SU-DHL-6 (cell line): ENCODE data around the gene HBEGF.

Source experiments
- H2AFZ ChIP-seq: fragments of 200-600 bp; sonication (generic); 2 replicates; pipeline ENCODE4 v1.6.1; 2014; ENCODE audit warnings: low read depth, mild to moderate bottlenecking, moderate library complexity, mixed read lengths, antibody characterized with exemption, low read length; ENCODE audit not compliant: severe bottlenecking
- H3F3A ChIP-seq: fragments of 200-600 bp; shearing (Covaris generic); 2 replicates; pipeline ENCODE4 v1.6.0; 2016; ENCODE audit warnings: antibody characterized with exemption, mild to moderate bottlenecking; ENCODE audit not compliant: insufficient read depth
- H3K27ac ChIP-seq: fragments of 200-600 bp; sonication (generic); 2 replicates; pipeline ENCODE4 v1.5.1; 2016; ENCODE audit warnings: low read depth, mild to moderate bottlenecking, low read length, moderate library complexity, mixed read lengths
- H3K27me3 ChIP-seq: fragments of 200-600 bp; sonication (generic), shearing (Covaris generic); 2 replicates; pipeline ENCODE4 v1.6.0; 2014; ENCODE audit warnings: mild to moderate bottlenecking, low read length
- H3K36me3 ChIP-seq: fragments of 200-600 bp; sonication (generic); 2 replicates; pipeline ENCODE4 v1.6.1; 2014; ENCODE audit warnings: mild to moderate bottlenecking, low read length, mixed read lengths
- H3K4me2 ChIP-seq: fragments of 300-600, 200-600 bp; shearing (Covaris generic), sonication (generic); 2 replicates; pipeline ENCODE4 v1.6.0; 2014; ENCODE audit warnings: low read length, low read depth, mild to moderate bottlenecking; ENCODE audit not compliant: poor library complexity, severe bottlenecking
- H3K4me3 ChIP-seq: fragments of 200-600 bp; sonication (generic); 2 replicates; pipeline ENCODE4 v1.5.1; 2014; ENCODE audit warnings: antibody characterized with exemption, low read length, mild to moderate bottlenecking, mixed read lengths; ENCODE audit not compliant: insufficient read depth, poor library complexity, severe bottlenecking
- H3K79me2 ChIP-seq: fragments of 200-600 bp; sonication (generic); 2 replicates; pipeline ENCODE4 v1.6.1; 2014; ENCODE audit warnings: mild to moderate bottlenecking, low read length, moderate library complexity; ENCODE audit not compliant: insufficient read depth
- H3K9ac ChIP-seq: fragments of 200-600 bp; sonication (generic); 2 replicates; pipeline ENCODE4 v1.7.0; 2014; ENCODE audit warnings: mild to moderate bottlenecking, low read length
- H3K9me2 ChIP-seq: fragments of 200-600 bp; sonication (generic); replicated peaks from 2 replicates; pipeline ENCODE4 v1.6.1; 2014; ENCODE audit warnings: low read length; ENCODE audit not compliant: insufficient read depth
- H3K9me3 ChIP-seq: fragments of 200-600 bp; sonication (generic); 2 replicates; pipeline ENCODE4 v1.6.1; 2014; ENCODE audit warnings: low read length, mixed read lengths; ENCODE audit not compliant: insufficient read depth
- H4K20me1 ChIP-seq: fragments of 200-600 bp; sonication (generic); 2 replicates; pipeline ENCODE4 v1.6.1; 2014; ENCODE audit warnings: low read depth, mild to moderate bottlenecking, antibody characterized with exemption, low read length, moderate library complexity, mixed read lengths
- EZH2phosphoT487 ChIP-seq: fragments of 200-600 bp; sonication (generic), shearing (Covaris generic); conservative IDR thresholded peaks from 2 replicates; pipeline ENCODE4 v1.6.1; 2018; ENCODE audit warnings: mild to moderate bottlenecking, antibody characterized with exemption, low read length, moderate library complexity, mixed read lengths
- TF ChIP-seq, protein P1 (sequence below): fragments of 200-600 bp; sonication (generic); IDR thresholded peaks from one replicate; pipeline ENCODE4 v1.5.1; 2017; ENCODE audit warnings: antibody characterized with exemption, mild to moderate bottlenecking, low read length, moderate library complexity; ENCODE audit not compliant: insufficient read depth, poor library complexity, severe bottlenecking

The HBEGF gene

GRCh38 chr5:140319833-140320232 lies 26.6 kb downstream of the HBEGF start:
- Histone ChIP-seq H3K9me3 (no peaks in the 10 kb centered on the region), H4K20me1 (no peaks in the 10 kb centered on the region), H3K9me2 (no peaks in the 10 kb centered on the region), H3F3A (no peaks in the 10 kb centered on the region), H3K4me2 (no peak overlapping the region), H3K27ac (no peak overlapping the region), H3K79me2 (no peaks in the 10 kb centered on the region), H2AFZ (no peak overlapping the region), H3K27me3 (no peaks in the 10 kb centered on the region), H3K4me3 (no peak overlapping the region), H3K36me3 (no peaks in the 10 kb centered on the region), H3K9ac (no peak overlapping the region)
- TF ChIP-seq EZH2phosphoT487: no peak
- TF ChIP-seq, protein P1, sequence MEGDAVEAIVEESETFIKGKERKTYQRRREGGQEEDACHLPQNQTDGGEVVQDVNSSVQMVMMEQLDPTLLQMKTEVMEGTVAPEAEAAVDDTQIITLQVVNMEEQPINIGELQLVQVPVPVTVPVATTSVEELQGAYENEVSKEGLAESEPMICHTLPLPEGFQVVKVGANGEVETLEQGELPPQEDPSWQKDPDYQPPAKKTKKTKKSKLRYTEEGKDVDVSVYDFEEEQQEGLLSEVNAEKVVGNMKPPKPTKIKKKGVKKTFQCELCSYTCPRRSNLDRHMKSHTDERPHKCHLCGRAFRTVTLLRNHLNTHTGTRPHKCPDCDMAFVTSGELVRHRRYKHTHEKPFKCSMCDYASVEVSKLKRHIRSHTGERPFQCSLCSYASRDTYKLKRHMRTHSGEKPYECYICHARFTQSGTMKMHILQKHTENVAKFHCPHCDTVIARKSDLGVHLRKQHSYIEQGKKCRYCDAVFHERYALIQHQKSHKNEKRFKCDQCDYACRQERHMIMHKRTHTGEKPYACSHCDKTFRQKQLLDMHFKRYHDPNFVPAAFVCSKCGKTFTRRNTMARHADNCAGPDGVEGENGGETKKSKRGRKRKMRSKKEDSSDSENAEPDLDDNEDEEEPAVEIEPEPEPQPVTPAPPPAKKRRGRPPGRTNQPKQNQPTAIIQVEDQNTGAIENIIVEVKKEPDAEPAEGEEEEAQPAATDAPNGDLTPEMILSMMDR: no peak

- Histone ChIP-seq H3K27me3 (no peaks in the 10 kb centered on the region), H3K27ac (no peak overlapping the region), H2AFZ (no peak overlapping the region), H3K4me2 (no peak overlapping the region), H3F3A (no peaks in the 10 kb centered on the region), H3K36me3 (no peaks in the 10 kb centered on the region), H3K9me3 (no peaks in the 10 kb centered on the region), H3K4me3 (no peak overlapping the region), H3K9ac (no peak overlapping the region), H3K9me2 (no peaks in the 10 kb centered on the region), H4K20me1 (no peaks in the 10 kb centered on the region), H3K79me2 (no peaks in the 10 kb centered on the region)
- no peak for TF ChIP-seq EZH2phosphoT487
- TF ChIP-seq, protein P1: no peak
Observed at GRCh38 chr5:140318792-140319191, 27.6 kb downstream of the HBEGF start.

- no peaks in the 10 kb centered on the region for H3K9me3 ChIP-seq
- H3K36me3 ChIP-seq: no peaks in the 10 kb centered on the region
- H4K20me1 ChIP-seq: no peaks in the 10 kb centered on the region
- no peaks in the 10 kb centered on the region for H3K27me3 ChIP-seq
- no peak overlapping the region for H3K9ac ChIP-seq
- no peak overlapping the region for H3K27ac ChIP-seq
- H3K4me2 ChIP-seq: no peak overlapping the region
- H3K79me2 ChIP-seq: no peaks in the 10 kb centered on the region
- H2AFZ ChIP-seq: no peak overlapping the region
- H3K9me2 ChIP-seq: no peaks in the 10 kb centered on the region
- no peak overlapping the region for H3K4me3 ChIP-seq
- no peaks in the 10 kb centered on the region for H3F3A ChIP-seq
- no peak for TF ChIP-seq EZH2phosphoT487
- TF ChIP-seq, protein P1: no peak
Observed at GRCh38 chr5:140317859-140318258, 28.5 kb downstream of the HBEGF start.
